Hypothalamus (tissue), 51 donors: ENCODE results near the gene APBA2.

Source experiments
- DNase-seq, 51 donors: peaks; one replicate each; lab custom pipeline; 2025; lab: John Stamatoyannopoulos, UW

Gene APBA2

DNA sequence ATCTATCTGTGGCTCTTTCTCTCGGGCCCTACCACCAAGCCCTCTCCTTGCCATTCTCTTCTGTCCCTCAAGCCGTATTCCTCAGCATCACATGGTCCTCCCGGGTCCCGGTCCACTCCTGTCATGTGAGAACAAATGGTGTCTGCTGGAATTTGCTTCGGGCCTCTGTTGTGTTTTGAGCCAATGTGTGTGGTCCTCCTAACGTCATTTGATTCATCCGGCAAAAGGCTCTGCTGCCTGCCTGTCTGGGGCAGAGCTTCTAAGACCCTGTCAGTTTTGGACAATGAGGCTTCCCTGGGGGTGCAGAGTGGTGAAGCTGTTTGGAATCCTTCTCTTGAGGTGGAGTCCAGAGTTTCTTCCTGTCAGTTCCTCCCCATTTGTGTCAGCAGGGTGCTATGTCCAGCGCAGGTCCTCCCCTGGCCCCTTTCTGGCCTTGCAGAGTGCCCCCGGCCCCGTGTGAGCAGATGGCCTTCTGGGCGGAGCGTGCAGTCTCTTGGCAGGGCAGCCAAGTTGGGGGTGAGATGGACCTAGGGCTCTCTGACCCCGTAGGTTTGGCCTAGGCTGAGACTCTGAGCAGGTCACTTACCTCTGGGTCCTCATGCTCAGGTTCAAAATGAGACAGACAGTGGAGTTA, 93.6 kb downstream of the APBA2 start:
- no peak for DNase-seq

GRCh38 chr15:28980709-28981350, 95.1 kb downstream of the APBA2 start:
- no peak for DNase-seq

DNA sequence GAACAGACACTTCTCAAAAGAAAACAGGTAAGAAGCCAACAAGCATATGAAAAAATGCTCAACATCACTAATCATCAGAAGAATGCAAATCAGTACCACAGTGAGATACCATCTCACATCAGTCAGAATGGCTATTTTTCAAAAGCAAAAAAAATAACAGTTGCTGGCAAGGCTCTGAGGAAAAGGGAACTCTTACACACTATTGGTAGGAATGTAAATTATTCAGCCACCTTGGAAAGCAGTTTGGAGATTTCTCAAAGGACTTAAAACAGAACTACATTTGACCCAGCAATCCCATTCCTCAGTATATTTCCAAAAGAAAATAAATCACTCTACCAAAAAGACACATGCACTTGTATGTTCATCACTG, 95.6 kb downstream of the APBA2 start:
- DNase-seq = no peak

DNA sequence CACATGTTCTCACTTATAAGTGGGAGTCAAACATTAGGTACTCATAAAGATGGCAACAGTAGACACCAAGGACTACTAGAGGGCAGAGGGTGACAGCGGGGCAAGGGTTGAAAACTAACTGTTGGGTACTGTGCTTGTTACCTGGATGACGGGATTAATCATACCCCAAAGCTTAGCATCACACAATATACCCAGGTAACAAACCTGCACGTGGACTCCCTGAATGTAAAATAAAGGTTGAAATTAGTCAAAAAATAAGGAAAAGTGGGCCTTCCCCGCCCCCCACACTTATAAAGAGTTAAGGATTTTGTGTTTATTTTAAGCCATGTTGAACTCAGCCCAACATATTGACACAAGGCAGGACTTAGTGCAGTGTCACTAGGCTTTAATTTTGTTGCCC, 96.1 kb downstream of the APBA2 start:
- no peak for DNase-seq

- no peak for DNase-seq
Measured at GRCh38 chr15:28982886-28983285, 97.1 kb downstream of the APBA2 start.

DNA sequence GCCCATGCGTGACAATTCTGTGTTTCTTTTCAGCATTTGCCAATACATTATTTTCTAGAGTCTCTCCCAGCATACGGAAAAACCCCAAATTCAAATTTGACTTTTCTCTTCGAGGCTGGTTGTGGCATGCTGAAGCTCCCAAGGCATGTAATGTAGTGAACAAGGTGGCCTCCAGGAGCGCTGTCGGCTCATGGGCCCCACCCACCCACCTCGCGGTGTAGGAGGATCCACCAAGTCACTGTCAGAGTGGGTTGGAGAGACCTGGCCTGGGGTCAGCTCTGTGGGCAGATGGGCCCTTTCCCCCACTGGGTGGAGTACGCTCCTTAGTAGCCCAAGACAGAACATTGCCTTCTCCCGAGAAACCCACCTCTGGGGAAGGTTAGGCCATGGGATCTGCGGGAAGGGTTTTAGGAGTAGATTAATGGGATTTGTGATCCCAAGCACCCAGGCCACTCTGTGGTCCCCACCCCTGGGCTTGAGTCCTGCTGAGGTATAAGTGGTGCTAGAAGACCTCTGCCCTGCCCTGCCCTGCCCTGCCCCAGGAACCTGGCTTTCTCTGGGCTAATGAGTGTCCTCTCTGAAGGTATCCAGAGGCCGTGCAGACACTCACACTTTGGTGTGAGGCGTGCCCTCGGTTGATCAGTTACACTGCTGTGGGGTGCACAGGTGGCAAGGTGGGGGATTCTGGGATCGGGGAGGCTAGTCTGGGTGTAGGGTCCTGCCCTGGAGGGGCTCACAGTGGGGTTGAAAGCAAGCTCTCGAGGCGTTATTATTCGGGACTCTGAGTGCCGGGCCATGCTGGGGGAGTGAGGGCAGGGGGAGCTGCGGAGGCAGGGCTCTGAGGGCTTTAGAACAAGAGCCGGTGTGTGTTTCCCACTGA, 97.9 kb downstream of the APBA2 start:
- no peak for DNase-seq

GRCh38 chr15:28984421-28985315, 98.9 kb downstream of the APBA2 start:
- DNase-seq = peak in 48 of 51 donors; percentile 36 to 95 (median 83)

DNA sequence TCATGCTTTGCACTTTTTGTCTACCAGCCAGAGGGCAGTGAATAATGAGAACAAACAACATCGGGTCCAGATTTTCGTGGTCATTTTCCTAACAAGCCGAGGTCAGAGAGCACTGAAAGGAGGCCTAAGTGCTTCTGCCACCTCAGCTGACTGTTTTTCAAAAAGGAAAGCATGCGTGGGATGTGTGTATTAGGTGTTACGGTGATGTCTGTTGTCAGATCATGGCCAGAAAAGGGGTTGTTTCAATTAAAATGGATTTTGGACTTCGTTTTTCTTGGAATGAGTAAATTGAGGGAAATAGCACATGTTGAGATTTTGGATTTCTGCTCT, 99.5 kb downstream of the APBA2 start:
- no peak for DNase-seq

GRCh38 chr15:28985691-28986090, 99.9 kb downstream of the APBA2 start:
- no peak for DNase-seq

DNA sequence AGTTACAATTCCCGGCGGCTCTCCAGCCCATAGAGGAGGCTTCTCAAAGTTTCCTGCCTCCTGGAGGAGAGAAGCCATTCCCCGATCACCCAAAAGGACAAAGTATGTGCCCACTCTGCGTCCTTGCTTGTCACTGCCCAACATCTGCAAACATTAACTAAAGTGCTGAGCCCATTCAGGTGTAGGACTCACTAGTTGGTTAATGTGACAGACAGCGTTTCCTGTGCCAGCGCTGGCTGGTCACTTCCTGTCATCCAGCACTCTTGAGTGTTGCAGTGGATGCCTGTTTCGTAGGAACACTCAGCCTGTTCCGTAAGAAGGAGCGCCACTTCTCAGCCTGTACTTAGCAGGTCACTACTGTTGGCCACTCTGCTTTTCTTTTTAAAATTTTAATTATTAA, 100.3 kb downstream of the APBA2 start:
- DNase-seq = peak in 1 of 51 donors; percentile 37

DNA sequence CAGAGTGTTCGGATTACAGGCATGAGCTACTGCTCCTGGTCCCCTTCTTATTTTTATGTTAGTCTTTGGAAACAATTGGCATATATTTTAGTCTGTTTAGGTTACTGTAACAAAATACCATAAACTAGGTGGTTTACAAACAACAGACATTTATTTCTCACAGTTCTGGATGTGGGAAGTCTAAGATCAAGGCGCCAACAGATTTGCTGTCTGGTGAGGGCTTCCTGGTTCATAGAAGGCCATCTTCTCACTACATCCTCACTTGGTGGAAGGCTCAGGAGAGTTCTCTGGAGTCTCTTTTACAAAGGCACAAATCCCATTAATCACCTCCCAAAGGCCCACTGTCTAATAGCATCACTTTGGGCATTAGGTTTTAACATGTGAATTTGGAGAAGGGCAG, 101.0 kb downstream of the APBA2 start:
- no peak for DNase-seq

DNA sequence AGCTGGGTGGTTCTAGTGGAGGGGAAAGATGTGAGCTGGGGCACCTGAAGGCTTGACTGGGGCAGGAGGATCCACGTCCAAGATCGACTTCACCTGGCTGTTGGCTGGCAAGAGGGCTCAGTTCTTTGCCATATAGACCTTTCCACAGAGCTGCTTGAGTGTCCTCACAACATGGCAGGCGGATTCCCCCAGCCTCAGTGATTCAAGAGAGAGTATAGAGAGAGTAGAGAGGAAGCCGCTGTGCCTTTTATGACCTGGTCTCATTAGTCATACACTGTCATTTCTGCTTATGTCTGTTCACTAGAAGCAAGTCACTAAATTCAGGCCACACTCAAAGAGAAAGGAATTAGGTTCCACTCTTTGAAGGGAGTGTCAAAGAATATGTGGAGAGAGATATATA, 101.6 kb downstream of the APBA2 start:
- DNase-seq = no peak

GRCh38 chr15:28989239-28989830, 103.6 kb downstream of the APBA2 start:
- DNase-seq = peak in 36 of 51 donors; percentile 40 to 89 (median 64)

DNA sequence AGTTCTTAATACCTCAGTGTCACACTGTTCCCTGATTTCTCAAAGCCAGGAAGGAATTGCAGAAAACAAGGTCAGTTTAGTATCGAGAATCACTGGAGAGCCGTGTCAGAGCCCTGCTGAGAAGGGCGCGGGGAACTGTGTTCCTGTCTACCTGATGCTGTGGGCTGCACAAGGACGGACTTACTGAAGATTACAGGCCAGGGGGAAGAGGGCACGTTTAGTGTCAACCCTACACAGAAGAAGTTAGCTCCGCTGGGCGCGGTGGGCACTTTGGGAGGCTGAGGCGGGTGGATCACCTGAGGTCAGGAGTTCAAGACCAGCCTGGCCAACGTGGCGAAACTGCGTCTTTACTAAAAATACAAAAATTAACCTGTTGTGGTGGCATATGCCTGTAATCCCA, 104.1 kb downstream of the APBA2 start:
- no peak for DNase-seq

DNA sequence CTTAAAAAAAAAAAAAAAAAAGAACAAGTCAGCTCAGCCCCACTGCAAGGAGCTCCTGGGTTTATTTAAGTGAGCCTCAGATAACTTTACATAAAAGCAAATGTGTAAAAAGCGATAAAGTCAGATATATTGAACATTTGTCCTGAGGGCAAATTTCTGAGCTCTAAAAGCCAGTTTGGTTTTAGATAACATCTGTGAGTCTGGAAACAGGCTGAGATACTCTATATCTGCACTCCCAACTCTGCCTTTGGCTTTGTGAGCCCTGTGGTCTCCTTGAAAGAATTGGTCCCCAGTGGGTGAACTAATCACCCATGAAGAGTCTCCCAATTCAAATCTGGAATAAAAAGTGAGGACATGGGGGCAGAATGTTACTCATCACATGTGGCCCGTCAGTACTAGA, 104.6 kb downstream of the APBA2 start:
- DNase-seq = no peak

DNA sequence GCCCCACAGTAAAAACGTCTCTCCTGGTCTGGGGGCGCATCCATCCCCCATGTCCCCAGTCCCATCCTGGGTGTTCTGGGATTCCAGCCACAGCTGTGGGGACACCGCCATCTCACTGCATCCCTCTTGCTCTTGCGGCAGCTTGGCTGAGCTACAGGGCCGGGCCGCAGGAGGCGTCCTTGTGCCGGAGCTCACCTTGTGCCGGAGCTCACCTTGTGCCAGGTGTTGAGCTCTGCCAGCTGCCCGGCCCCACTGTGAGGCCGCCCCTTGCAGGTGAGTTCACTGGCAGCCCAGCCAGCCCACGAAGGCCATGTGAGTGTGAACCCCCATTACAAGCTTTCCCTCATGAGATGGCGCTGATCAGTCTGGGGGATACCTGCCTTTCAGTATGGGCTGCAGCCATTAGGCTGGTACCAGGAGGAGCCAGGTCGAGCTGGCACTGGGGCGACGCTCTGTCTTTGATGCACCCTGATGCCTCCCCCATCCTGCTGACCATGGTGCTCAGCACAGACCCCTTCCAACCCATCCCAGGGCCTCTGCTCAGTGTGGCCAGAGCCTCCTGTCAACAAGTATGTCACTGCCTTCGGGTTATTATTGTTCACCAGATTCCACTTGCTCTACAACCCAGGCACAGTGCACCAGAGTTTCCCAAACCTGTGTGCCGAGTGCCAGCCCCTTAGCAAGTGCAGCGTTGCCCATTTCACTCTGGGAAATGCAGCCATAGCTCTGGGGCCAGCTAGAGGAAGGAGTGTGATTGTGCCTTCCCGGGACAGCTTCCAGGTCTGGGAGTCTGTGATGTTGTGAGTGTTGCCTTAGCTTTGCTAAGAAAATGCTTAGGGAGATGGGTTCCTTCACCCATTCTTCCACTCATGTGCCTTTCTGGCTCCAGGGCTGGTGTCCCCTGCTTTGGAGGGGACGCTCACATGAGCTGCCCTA, 105.7 kb downstream of the APBA2 start:
- peak in 16 of 51 donors; percentile 26 to 62 (median 39) for DNase-seq

- peak in 1 of 51 donors; percentile 58 for DNase-seq
Measured at GRCh38 chr15:28992336-28992864, 106.6 kb downstream of the APBA2 start.

GRCh38 chr15:28993051-28993719, 107.4 kb downstream of the APBA2 start:
- peak in 21 of 51 donors; percentile 26 to 81 (median 55) for DNase-seq
